H1 (cell line): Measurements from ENCODE around the gene AAR2. TPM values are rescaled to one million over a fixed set of nuclear protein-coding genes. Genes with fewer than 3 reads are reported as not detected.

Experiments
- CTCF ChIA-PET: fragments of 300-600 bp; sonication (Branson Sonifier 250); formaldehyde crosslinking; loops from one replicate; lab custom pipeline; 2021; ENCODE audit not compliant: partially characterized antibody; lab: Charles Lee
- POLR2A ChIA-PET: fragments of 300-600 bp; sonication (Branson Sonifier 250); formaldehyde crosslinking; loops from one replicate; lab custom pipeline; 2021; ENCODE audit warnings: inconsistent platforms; ENCODE audit not compliant: partially characterized antibody; lab: Charles Lee
- DNase-seq, 2 experiments: peaks; one replicate each; pipeline versions ENCODE4 v3.0.0 to v3.0.0-alpha.2; 2010 to 2022; ENCODE audit warnings: low spot score in 2 of 2, low read depth in 1 of 2, mixed read lengths in 1 of 2
- FAIRE-seq: peaks from 2 replicates; lab custom pipeline; 2011; peaks lifted over from hg19 to GRCh38; lab: Jason Lieb, UNC
- H2AFZ ChIP-seq: 2 replicates; pipeline ENCODE4 v1.8.1; 2012; ENCODE audit warnings: low read length, inconsistent platforms
- H2AK5ac ChIP-seq: 2 replicates; pipeline ENCODE4 v1.6.1; 2013; ENCODE audit warnings: low read depth, low read length
- H2BK120ac ChIP-seq: replicated peaks from 2 replicates; pipeline ENCODE3; 2013; ENCODE audit warnings: low read depth, low read length, inconsistent platforms
- H2BK12ac ChIP-seq: 2 replicates; pipeline ENCODE4 v1.6.1; 2013; ENCODE audit warnings: low read depth, low read length
- H2BK15ac ChIP-seq: 2 replicates; pipeline ENCODE4 v1.6.1; 2013; ENCODE audit warnings: low read length
- H2BK20ac ChIP-seq: 2 replicates; pipeline ENCODE4 v1.6.1; 2013; ENCODE audit warnings: low read length
- H2BK5ac ChIP-seq: 2 replicates; pipeline ENCODE4 v1.6.1; 2013; ENCODE audit warnings: low read depth, low read length
- H3K14ac ChIP-seq: 2 replicates; pipeline ENCODE4 v1.6.1; 2013; ENCODE audit warnings: inconsistent platforms; ENCODE audit not compliant: insufficient read length
- H3K18ac ChIP-seq: 2 replicates; pipeline ENCODE4 v1.6.1; 2013; ENCODE audit warnings: low read length; ENCODE audit errors: extremely low read depth
- H3K23ac ChIP-seq: 2 replicates; pipeline ENCODE4 v1.6.1; 2013; ENCODE audit warnings: inconsistent platforms; ENCODE audit not compliant: insufficient read length
- H3K23me2 ChIP-seq: 2 replicates; pipeline ENCODE4 v1.6.1; 2013; ENCODE audit warnings: low read depth, low read length
- H3K27ac ChIP-seq: 2 replicates; pipeline ENCODE4 v1.6.1; 2011; ENCODE audit warnings: low read depth, low read length, inconsistent platforms
- H3K27me3 ChIP-seq, 4 experiments: replicated peaks in 1 of 4; 1 replicate in 1 of 4; 2 replicates in 3 of 4; pipeline versions ENCODE4 v1.6.1 to v1.8.1; 2011 to 2013; ENCODE audit warnings: low read length in 3 of 4, mild to moderate bottlenecking in 3 of 4, inconsistent platforms in 2 of 4, mixed read lengths in 2 of 4, moderate library complexity in 1 of 4; ENCODE audit not compliant: control insufficient read depth in 3 of 4, insufficient read depth in 3 of 4; ENCODE audit errors: extremely low read depth in 1 of 4
- H3K36me3 ChIP-seq, 4 experiments: 2 replicates each; pipeline versions ENCODE4 v1.6.1 to v1.8.1; 2011 to 2013; ENCODE audit warnings: mild to moderate bottlenecking in 4 of 4, low read length in 3 of 4, moderate library complexity in 2 of 4, control low read depth in 1 of 4, inconsistent platforms in 1 of 4; ENCODE audit not compliant: insufficient read depth in 4 of 4, control insufficient read depth in 2 of 4
- H3K4ac ChIP-seq: replicated peaks from 2 replicates; pipeline ENCODE3; 2013; ENCODE audit warnings: low read length, low read depth, mixed read lengths, inconsistent platforms; ENCODE audit not compliant: insufficient read length
- H3K4me1 ChIP-seq, 4 experiments: replicated peaks in 1 of 4; 1 replicate in 1 of 4; 2 replicates in 3 of 4; pipeline versions ENCODE4 v1.6.1 to v1.8.1; 2011 to 2013; ENCODE audit warnings: low read length in 3 of 4, inconsistent platforms in 2 of 4, mixed read lengths in 1 of 4; ENCODE audit not compliant: insufficient read depth in 4 of 4, control insufficient read depth in 3 of 4
- H3K4me2 ChIP-seq, 2 experiments: 2 replicates each; pipeline versions ENCODE4 v1.6.1 to v1.8.1; 2011 to 2013; ENCODE audit warnings: low read depth in 2 of 2, low read length in 2 of 2, control low read depth in 1 of 2, inconsistent platforms in 1 of 2, mild to moderate bottlenecking in 1 of 2; ENCODE audit not compliant: insufficient read depth in 1 of 2
- H3K4me3 ChIP-seq, 4 experiments: fragments of 200-600, 300-600 bp in 1 of 4; sonication (generic), shearing (Covaris generic), sonication (Bioruptor Twin) in 1 of 4; 2 replicates each; pipeline versions ENCODE4 v1.5.1 to v1.8.1; 2011 to 2016; ENCODE audit warnings: low read length in 4 of 4, low read depth in 3 of 4, control low read depth in 2 of 4, inconsistent platforms in 2 of 4, mild to moderate bottlenecking in 2 of 4, mixed read lengths in 1 of 4, moderate library complexity in 1 of 4; ENCODE audit not compliant: insufficient read depth in 2 of 4; ENCODE audit errors: extremely low read depth in 1 of 4
- H3K56ac ChIP-seq: replicated peaks from 2 replicates; pipeline ENCODE3; 2013; ENCODE audit warnings: low read depth, mild to moderate bottlenecking, mixed read lengths, low read length, inconsistent platforms; ENCODE audit not compliant: insufficient read length
- H3K79me1 ChIP-seq: 2 replicates; pipeline ENCODE4 v1.6.1; 2013; ENCODE audit warnings: low read depth, low read length, control low read depth
- H3K79me2 ChIP-seq, 2 experiments: 2 replicates each; pipeline versions ENCODE4 v1.6.1 to v1.8.1; 2012 to 2013; ENCODE audit warnings: low read length in 2 of 2, mild to moderate bottlenecking in 2 of 2, inconsistent platforms in 1 of 2; ENCODE audit not compliant: insufficient read depth in 2 of 2, control insufficient read depth in 1 of 2
- H3K9ac ChIP-seq, 4 experiments: replicated peaks in 1 of 4; 1 replicate in 1 of 4; 2 replicates in 3 of 4; pipeline versions ENCODE4 v1.6.1 to v1.8.1; 2011 to 2013; ENCODE audit warnings: low read depth in 3 of 4, low read length in 3 of 4, control low read depth in 2 of 4, mild to moderate bottlenecking in 2 of 4, moderate library complexity in 2 of 4, inconsistent platforms in 1 of 4; ENCODE audit errors: extremely low read depth in 1 of 4
- H3K9me3 ChIP-seq, 2 experiments: 2 replicates each; pipeline versions ENCODE4 v1.6.1 to v1.8.1; 2012 to 2013; ENCODE audit warnings: mild to moderate bottlenecking in 2 of 2, moderate library complexity in 2 of 2, control low read depth in 1 of 2, inconsistent platforms in 1 of 2, low read depth in 1 of 2, low read length in 1 of 2, mixed read lengths in 1 of 2; ENCODE audit not compliant: insufficient read depth in 2 of 2
- H4K20me1 ChIP-seq, 2 experiments: replicated peaks in 1 of 2; 2 replicates each; pipeline versions ENCODE3 to v1.8.1; 2011 to 2013; ENCODE audit warnings: inconsistent platforms in 2 of 2, low read length in 2 of 2, mild to moderate bottlenecking in 1 of 2; ENCODE audit not compliant: insufficient read depth in 2 of 2, control insufficient read depth in 1 of 2
- H4K5ac ChIP-seq: 2 replicates; pipeline ENCODE4 v1.6.1; 2013; ENCODE audit warnings: low read length, low read depth, mixed read lengths, inconsistent platforms; ENCODE audit not compliant: insufficient read length
- H4K8ac ChIP-seq: 2 replicates; pipeline ENCODE4 v1.8.0; 2013; ENCODE audit warnings: mild to moderate bottlenecking, moderate library complexity, low read length, inconsistent platforms; ENCODE audit not compliant: insufficient read depth; ENCODE audit errors: extremely low read depth
- H4K91ac ChIP-seq: replicated peaks from 2 replicates; pipeline ENCODE3; 2013; ENCODE audit warnings: low read length, mixed read lengths, inconsistent platforms; ENCODE audit not compliant: insufficient read length
- ATF3 ChIP-seq: IDR thresholded peaks from 2 replicates; pipeline ENCODE4 v1.6.1; 2011; ENCODE audit warnings: low read depth, mild to moderate bottlenecking, low read length; ENCODE audit not compliant: insufficient read depth
- CBX8 ChIP-seq: fragments of 300-800, 300-1000 bp; sonication (generic); IDR thresholded peaks from 2 replicates; pipeline ENCODE4 v1.7.1; 2016; ENCODE audit warnings: low read depth, low read length, borderline replicate concordance
- GABPA ChIP-seq: IDR thresholded peaks from 2 replicates; pipeline ENCODE4 v1.6.1; 2011; ENCODE audit warnings: mild to moderate bottlenecking, low read length, moderate library complexity, borderline replicate concordance; ENCODE audit not compliant: insufficient read depth
- KDM1A ChIP-seq: fragments of 200-600, 300-600 bp; sonication (generic); IDR thresholded peaks from 2 replicates; pipeline ENCODE4 v1.7.1; 2016; ENCODE audit warnings: mild to moderate bottlenecking, low read length, borderline replicate concordance
- KDM5A ChIP-seq: fragments of 200-600 bp; IDR thresholded peaks from 2 replicates; pipeline ENCODE4 v1.7.1; 2012; ENCODE audit warnings: mild to moderate bottlenecking, low read length, inconsistent platforms, mixed read lengths
- NANOG ChIP-seq: IDR thresholded peaks from 2 replicates; pipeline ENCODE4 v1.6.1; 2011; ENCODE audit warnings: low read length, low read depth, mild to moderate bottlenecking, inconsistent platforms; ENCODE audit not compliant: insufficient read depth, poor library complexity, severe bottlenecking
- WGBS, 2 experiments: shearing (Covaris generic) in 1 of 2; methylation state at CpG; one replicate each; pipeline versions ENCODE4 v1.1.6 to v1.1.7; 2013 to 2015; ENCODE audit warnings: low lambda C conversion rate in 2 of 2, mixed read lengths in 2 of 2, inconsistent platforms in 1 of 2, low coverage in 1 of 2, missing lambda C conversion rate in 1 of 2; ENCODE audit not compliant: insufficient replicate concordance in 2 of 2, insufficient coverage in 1 of 2, insufficient read length in 1 of 2; ENCODE audit errors: extremely low coverage in 1 of 2, missing lambda C conversion rate in 1 of 2; 5-methylcytosine and 5-hydroxymethylcytosine counted together
- polyA plus RNA-seq, 7 experiments: library from polyadenylated mRNA; depleted of rRNA in 3 of 7; stranded (reverse) in 5 of 7; unstranded in 2 of 7; fragments of >200 nt in 5 of 7; fragments of 200-250 nt in 2 of 7; gene quantifications; 1 replicate in 5 of 7; 2 replicates in 1 of 7; 4 replicates in 1 of 7; pipeline versions ENCODE4 v1.2.1 to v1.2.3, GENCODE V29; 2011 to 2013; ENCODE audit warnings: missing spikeins in 2 of 7, mixed read lengths in 2 of 7
- total RNA-seq: library from RNA; stranded (reverse); fragmentation: NEBNext Ultra II Directional; extraction: Animal tissue kit (Norgen Biotek cat#: 25700); gene quantifications from 2 replicates; pipeline ENCODE4 v1.2.1, GENCODE V29; 2021

Gene AAR2
- total and polyA plus RNA-seq, 2 of the 8 experiments (the other 6 are each of a cell fraction or from before 2014, with no cell fraction given), result 25.5 to 36.1 TPM

DNA sequence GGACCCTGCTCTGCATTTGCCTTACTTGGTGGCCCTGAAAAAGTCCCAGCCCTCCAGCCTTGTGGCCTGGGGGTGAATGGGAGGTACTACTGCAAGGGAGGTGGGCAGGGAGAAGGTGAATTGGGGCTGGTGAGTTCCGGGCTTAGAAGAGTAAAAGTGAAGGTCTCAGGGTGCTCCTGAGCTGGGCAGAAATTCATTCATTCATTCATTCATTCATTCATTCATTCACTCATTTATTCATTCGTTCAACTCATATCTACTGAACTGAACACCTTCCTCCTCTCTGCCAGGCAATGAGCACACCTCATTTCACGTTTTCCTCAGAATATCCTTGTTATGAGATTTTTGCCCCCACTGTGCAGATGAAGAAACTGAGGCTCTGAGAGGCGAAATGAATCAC, 63.2 kb downstream of the AAR2 start:
- Histone ChIP-seq H2BK5ac (no peak overlapping the region), H2BK120ac (no peak overlapping the region), H3K9ac (no peak overlapping the region), H3K18ac (no peak overlapping the region), H4K91ac (no peak overlapping the region), H2BK15ac (no peak overlapping the region), H3K23me2 (no peaks in the 10 kb centered on the region), H2AK5ac (no peak overlapping the region), H4K20me1 (peaks cover 0 to 5% of the 10 kb centered on the region in 2 experiments), H3K56ac (no peak overlapping the region), H3K4ac (no peak overlapping the region), H3K36me3 (no peaks in the 10 kb centered on the region), H3K27me3 (peaks cover 0 to 7% (median 0%) of the 10 kb centered on the region in 4 experiments; a peak in 4 of 7 replicates), H3K79me2 (no peaks in the 10 kb centered on the region), H3K4me3 (no peak overlapping the region), H4K5ac (no peak overlapping the region), H3K4me2 (no peak overlapping the region), H3K79me1 (no peaks in the 10 kb centered on the region), H3K14ac (no peak overlapping the region), H2AFZ (no peak overlapping the region), H4K8ac (no peak overlapping the region), H2BK12ac (no peak overlapping the region), H2BK20ac (no peak overlapping the region), H3K4me1 (no peaks in the 10 kb centered on the region; a peak in 1 of 7 replicates), H3K23ac (no peak overlapping the region), H3K27ac (no peak overlapping the region), H3K9me3 (no peaks in the 10 kb centered on the region)
- WGBS, 2 experiments, result 75 to 100% methylated on average over 1 to 4 of the region's 4 CpGs
- POLR2A ChIA-PET, result no interaction called here
- DNase-seq, result no peak
- TF ChIP-seq KDM5A (no peak), CBX8 (no peak), KDM1A (peak; percentile 30; the same call in 1 of the 2 replicates), NANOG (no peak), ATF3 (no peak), GABPA (no peak)
- CTCF ChIA-PET, result interaction anchor here (1.1 to 1.6 kb wide), 2 partner anchors 14 to 143 kb away, joined by 3 read pairs; no protein-coding TSS in a partner anchor
- FAIRE-seq, result no peak
